ENCODE measurements around the gene NPPA. TPM values are rescaled to one million over a fixed set of nuclear protein-coding genes. Genes with fewer than 3 reads are reported as not detected.

The NPPA gene
- total and polyA plus RNA-seq, 9 of the 15 experiments (the other 6 are each of a cell fraction or from before 2014, with no cell fraction given), result not detected

DNA sequence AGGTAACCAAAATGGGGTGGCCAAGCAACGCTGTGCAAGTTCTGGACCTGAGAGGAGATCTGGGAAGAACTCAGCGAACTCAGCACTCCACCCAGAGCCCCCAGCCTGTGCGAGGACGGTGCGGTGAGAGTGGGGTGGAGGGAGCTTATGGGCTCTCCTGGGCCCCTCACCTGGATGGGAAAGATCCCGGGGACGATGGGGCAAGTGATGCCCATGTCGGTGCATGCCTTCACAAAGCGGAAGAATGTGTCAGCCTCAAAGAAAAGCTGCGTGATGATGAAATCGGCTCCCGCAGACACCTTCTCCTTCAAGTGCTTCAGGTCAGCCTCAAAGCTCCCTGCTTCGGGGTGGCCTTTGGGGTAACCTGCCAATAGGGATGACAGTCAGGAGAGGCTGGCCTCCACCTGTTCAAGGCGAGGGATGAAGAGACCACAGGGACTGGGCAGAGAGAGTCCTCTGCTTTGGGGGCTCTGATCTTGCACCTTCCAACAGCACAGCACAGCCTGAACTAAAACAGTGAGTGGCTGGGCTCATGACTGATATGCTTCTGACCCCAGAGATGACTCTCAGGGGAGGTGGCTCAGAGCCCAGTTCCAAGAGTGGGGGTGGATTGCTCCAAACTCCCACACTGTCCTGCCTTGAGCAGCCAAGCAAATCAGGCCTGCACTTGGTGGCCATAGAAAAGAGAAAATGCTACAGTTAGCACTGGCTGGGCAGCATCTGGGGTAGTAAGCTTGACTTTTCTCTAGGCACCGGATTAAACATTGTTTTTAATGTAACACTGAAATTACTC, 51.4 kb downstream of the NPPA start (continued):
- TF ChIP-seq STAT5B (CRISPR knock-in tag; IDR thresholded peaks at IDR 0.05) (0 out of 2 replicates have a peak, but pooled peaks have one; percentile 3), POU5F1 (IDR thresholded peaks at IDR 0.05; ENCODE audit: borderline replicate concordance, low read depth, low read length, partially characterized antibody) (no peak), ZMIZ1 (IDR thresholded peaks at IDR 0.05; ENCODE audit: low read depth in 2 of 2, low read length in 2 of 2) (no peak), HIVEP1 (CRISPR knock-in tag; IDR thresholded peaks at IDR 0.05) (no peak), TEAD1 (CRISPR knock-in tag; IDR thresholded peaks at IDR 0.05) (peak in 1 of 2 experiments; percentile 60; a peak in 2 of 4 replicates), ZC3H4 (CRISPR knock-in tag; IDR thresholded peaks at IDR 0.05; ENCODE audit: borderline replicate concordance) (no peak), ZNF668 (CRISPR knock-in tag; IDR thresholded peaks at IDR 0.05) (no peak; the same call in 1 of the 2 replicates), ZNF717 (CRISPR knock-in tag; IDR thresholded peaks at IDR 0.05) (no peak), NCOA1 (IDR thresholded peaks at IDR 0.05; ENCODE audit: low read depth) (no peak; the same call in 1 of the 2 replicates), RBM15 (IDR thresholded peaks at IDR 0.05; ENCODE audit: insufficient read depth, low read length) (no peak), MYBL2 (IDR thresholded peaks at IDR 0.05; ENCODE audit: low read depth) (no peak), MYBL2 (CRISPR knock-in tag; IDR thresholded peaks at IDR 0.05; ENCODE audit: borderline replicate concordance) (no peak), PHF8 (IDR thresholded peaks at IDR 0.05; ENCODE audit: borderline replicate concordance, low read length) (peak; percentile 46; the same call in 1 of the 2 replicates), USF1 (CRISPR knock-in tag; IDR thresholded peaks at IDR 0.05) (no peak), ZBTB43 (CRISPR knock-in tag; IDR thresholded peaks at IDR 0.05) (no peak), SUPT5H (IDR thresholded peaks at IDR 0.05) (peak; percentile 79), GTF2A2 (tag; IDR thresholded peaks at IDR 0.05) (no peak), NR4A1 (CRISPR knock-in tag; IDR thresholded peaks at IDR 0.05) (no peak), NR4A1 (tag; IDR thresholded peaks at IDR 0.05) (0 out of 2 replicates have a peak, but pooled peaks have one; percentile 14), MCM5 (IDR thresholded peaks at IDR 0.05; ENCODE audit: low read depth) (no peak), TARDBP (IDR thresholded peaks at IDR 0.05) (no peak), PML (IDR thresholded peaks at IDR 0.05; ENCODE audit: low read length) (no peak; the same call in 1 of the 2 replicates), KAT8 (IDR thresholded peaks at IDR 0.05; ENCODE audit: low read depth) (no peak)

Measured in K562 (cell line).